Fibroblast of the aortic adventitia (primary cell): ENCODE measurements around the gene BTNL9. TPM values are rescaled to one million over a fixed set of nuclear protein-coding genes. Genes with fewer than 3 reads are reported as not detected.
"Not testable (repeated sequence)": the region's sequence is repeated elsewhere in the genome, so short reads cannot be mapped to it uniquely, and the experiment has no call there.

Experiments
- DNase-seq: peaks from one replicate; pipeline ENCODE4 v3.0.0-alpha.2; 2010; ENCODE audit warnings: low read depth
- H3K4me3 ChIP-seq: 2 replicates; pipeline ENCODE4 v1.5.1; 2011; ENCODE audit warnings: low read depth, mild to moderate bottlenecking, control low read depth, low read length, moderate library complexity
- total RNA-seq: library from RNA; depleted of rRNA; stranded (reverse); fragments of >200 nt; gene quantifications from 2 replicates; pipeline ENCODE4 v1.2.3, GENCODE V29; 2012; ENCODE audit warnings: low replicate concordance
- TF ChIP-seq, protein P1 (sequence below): IDR thresholded peaks from 2 replicates; pipeline ENCODE4 v1.5.1; 2011; ENCODE audit warnings: mild to moderate bottlenecking, low read length, control low read depth, inconsistent platforms; ENCODE audit not compliant: insufficient read depth

BTNL9 gene
- total RNA-seq, 1 donor: not detected

DNA sequence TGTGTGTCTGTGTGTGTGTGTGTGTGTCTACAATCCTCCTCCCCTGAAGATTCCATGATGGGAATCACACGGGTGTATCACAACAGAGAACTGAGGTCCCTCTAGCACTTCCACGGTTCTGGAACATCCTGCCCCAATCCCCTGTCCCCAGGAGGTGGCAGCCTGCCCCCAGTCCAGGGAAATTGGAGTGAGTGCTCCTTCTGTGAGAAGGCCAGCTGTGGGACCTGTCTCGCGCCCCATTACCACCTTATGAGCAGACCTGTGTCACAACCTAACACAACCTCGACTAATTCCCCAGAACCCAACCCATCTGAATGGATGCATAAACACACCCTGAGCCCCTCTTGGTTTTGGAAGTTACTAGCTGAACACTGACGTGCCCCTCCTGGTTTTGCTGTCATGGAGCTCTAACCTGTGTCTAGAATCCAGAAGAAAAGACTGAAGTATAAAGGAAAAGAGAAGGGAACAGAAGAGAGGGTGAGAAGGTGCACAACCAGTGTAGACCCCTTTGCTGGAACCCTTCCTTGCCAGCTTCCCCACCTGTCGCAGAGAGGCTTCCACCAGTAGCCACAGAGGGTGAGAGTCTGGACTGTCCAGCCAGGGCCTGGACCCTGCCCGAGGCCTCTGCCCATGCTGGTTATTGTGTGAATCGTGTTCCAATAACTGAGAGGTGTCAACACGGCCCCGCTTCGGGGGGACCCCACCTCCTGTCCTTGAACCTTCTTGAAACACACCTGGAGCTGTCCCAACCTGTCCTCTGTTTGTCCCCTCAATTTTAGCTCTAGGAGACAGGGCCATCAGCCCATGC is 3.4 kb downstream of the BTNL9 start:
- H3K4me3 ChIP-seq: no peak overlapping the region
- DNase-seq: no peak
- TF ChIP-seq, protein P1, sequence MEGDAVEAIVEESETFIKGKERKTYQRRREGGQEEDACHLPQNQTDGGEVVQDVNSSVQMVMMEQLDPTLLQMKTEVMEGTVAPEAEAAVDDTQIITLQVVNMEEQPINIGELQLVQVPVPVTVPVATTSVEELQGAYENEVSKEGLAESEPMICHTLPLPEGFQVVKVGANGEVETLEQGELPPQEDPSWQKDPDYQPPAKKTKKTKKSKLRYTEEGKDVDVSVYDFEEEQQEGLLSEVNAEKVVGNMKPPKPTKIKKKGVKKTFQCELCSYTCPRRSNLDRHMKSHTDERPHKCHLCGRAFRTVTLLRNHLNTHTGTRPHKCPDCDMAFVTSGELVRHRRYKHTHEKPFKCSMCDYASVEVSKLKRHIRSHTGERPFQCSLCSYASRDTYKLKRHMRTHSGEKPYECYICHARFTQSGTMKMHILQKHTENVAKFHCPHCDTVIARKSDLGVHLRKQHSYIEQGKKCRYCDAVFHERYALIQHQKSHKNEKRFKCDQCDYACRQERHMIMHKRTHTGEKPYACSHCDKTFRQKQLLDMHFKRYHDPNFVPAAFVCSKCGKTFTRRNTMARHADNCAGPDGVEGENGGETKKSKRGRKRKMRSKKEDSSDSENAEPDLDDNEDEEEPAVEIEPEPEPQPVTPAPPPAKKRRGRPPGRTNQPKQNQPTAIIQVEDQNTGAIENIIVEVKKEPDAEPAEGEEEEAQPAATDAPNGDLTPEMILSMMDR: no peak

DNA sequence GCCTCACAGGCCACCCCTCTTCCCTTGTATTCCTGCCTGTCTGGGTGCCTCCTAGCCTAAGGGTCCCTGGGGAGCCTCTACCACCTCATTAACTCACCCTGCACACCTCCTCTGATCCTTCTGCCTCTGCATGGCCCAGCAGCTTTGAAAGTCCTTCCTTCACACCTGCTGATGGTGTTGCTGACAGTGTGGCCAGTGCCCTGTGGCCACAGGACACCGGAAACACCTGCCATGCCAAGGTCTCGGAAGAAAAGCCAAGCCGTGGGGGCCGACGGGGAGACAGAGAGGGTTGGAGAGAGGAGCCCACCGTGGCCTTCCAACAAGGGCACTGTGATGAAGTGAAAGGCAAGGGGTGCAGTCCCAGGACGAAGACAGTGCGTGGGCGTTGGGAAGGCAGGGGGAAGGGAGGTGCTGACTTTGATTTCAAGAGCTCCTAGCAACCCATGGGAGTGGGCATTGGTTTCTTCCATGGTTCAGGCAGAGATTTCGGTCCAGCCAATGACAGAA is 4.1 kb downstream of the BTNL9 start:
- TF ChIP-seq, protein P1: no peak
- H3K4me3 ChIP-seq: no peak overlapping the region

DNA sequence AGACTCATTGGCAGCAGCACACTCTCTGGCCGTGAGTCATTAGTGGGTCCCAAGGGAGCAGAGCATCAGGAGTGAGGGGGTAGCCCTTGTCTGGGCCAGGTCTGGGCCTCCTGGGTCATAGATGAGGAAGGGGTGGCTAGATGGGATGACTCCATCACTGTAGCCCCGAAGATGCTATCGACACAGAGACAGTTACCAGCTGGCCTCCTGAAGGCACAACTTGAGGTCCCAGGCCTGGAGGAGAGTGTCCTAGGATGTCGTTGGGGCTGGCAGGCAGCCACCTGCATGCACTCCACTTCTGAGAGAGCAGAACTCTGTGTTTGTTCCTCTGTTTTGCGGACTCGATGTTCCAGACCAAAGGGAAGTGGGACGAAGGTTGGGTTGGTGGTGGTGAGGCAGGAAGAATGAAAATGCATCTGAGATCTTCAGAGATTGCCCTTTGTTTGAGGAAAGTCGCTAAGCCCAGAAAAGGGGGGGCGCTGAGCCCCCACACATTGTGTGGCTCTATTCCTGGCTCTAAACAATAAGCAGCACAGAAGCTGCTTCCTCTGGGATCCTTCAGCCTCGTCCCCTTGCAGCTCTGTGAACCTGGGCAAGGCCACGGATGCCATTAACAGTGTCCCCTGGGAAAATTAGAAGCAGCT is 4.7 kb downstream of the BTNL9 start:
- TF ChIP-seq, protein P1: no peak
- DNase-seq: no peak
- no peak overlapping the region for H3K4me3 ChIP-seq

More for the DNA sequence above, 4.1 kb downstream of the BTNL9 start:
- DNase-seq: no peak

DNA sequence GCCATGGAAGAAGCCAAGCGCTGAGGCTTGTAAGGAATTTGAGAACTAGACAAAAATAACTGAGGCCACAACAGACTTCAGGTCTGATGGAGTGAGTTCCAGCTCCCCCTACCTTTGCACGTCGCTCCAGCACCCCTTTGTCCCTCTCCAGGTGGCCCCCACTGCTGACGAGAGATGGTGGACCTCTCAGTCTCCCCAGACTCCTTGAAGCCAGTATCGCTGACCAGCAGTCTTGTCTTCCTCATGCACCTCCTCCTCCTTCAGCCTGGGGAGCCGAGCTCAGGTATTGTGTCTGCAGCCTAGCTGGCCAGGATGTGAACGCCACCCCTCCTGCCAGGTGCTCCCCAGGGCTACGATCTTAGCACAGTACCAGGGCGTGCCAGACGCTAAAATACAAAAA is 5.2 kb downstream of the BTNL9 start:
- H3K4me3 ChIP-seq: no peak overlapping the region
- no peak for DNase-seq
- TF ChIP-seq, protein P1: no peak

DNA sequence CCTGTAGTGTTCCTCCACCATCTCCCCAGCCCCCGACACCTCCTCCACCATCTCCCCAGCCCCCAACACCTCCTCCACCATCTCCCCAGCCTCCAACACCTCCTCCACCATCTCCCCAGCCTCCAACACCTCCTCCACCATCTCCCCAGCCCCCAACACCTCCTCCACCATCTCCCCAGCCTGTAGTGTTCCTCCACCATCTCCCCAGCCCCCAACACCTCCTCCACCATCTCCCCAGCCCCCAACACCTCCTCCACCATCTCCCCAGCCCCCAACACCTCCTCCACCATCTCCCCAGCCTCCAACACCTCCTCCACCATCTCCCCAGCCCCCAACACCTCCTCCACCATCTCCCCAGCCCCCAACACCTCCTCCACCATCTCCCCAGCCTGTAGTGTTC is 5.8 kb downstream of the BTNL9 start:
- not testable (repeated sequence) for H3K4me3 ChIP-seq, DNase-seq

DNA sequence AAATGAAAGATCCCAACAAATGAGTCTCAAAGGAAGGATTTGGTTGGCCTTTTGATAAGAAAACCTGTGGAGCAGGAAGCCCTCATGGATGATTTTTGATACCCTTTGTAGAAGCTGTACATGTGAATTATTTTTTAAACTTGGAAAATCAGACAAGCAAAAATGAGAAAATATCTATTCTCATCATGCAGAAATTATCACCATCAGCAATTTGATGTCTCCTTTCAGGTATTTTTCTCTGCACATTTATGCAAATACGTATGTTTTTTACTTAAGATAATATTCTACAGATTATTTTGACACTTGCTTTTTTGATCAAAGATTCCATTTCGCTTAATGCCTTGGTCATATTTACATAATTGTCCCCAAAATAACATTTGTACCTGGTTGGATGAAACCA is 7.2 kb downstream of the BTNL9 start:
- TF ChIP-seq, protein P1: no peak
- no peak for DNase-seq
- H3K4me3 ChIP-seq: no peak overlapping the region

DNA sequence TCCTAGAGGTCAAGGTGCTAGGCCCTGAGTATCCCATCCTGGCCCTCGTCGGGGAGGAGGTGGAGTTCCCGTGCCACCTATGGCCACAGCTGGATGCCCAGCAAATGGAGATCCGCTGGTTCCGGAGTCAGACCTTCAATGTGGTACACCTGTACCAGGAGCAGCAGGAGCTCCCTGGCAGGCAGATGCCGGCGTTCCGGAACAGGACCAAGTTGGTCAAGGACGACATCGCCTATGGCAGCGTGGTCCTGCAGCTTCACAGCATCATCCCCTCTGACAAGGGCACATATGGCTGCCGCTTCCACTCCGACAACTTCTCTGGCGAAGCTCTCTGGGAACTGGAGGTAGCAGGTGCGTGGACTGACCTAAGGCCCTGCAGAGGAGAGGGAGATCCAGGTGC is 7.9 kb downstream of the BTNL9 start:
- DNase-seq: no peak
- TF ChIP-seq, protein P1: no peak
- no peak overlapping the region for H3K4me3 ChIP-seq
